Measurements from ENCODE around the gene NUDT15. TPM values are rescaled to one million over a fixed set of nuclear protein-coding genes. Genes with fewer than 3 reads are reported as not detected.

Gene NUDT15
- total RNA-seq, 6 donors from 2014 or later, result 4.0 to 12.5 (median 10.2) TPM

- ATAC-seq (ENCODE audit: low FRiP score in 2 of 2), result no peak
- no peak for DNase-seq
- H3K27ac ChIP-seq, result no peak overlapping the region
- no peaks in the 10 kb centered on the region for H3K9me3 ChIP-seq
- H3K36me3 ChIP-seq, result no peaks in the 10 kb centered on the region
- no peak overlapping the region for H3K4me3 ChIP-seq
- TF ChIP-seq CTCF (IDR thresholded peaks at IDR 0.05) (no peak), POLR2A (IDR thresholded peaks at IDR 0.05) (no peak), EP300 (IDR thresholded peaks at IDR 0.05) (no peak), POLR2AphosphoS5 (IDR thresholded peaks at IDR 0.05) (no peak)
- no peaks in the 10 kb centered on the region for H3K27me3 ChIP-seq
- H3K4me1 ChIP-seq, result peaks cover 0 to 1% (median 0%) of the 10 kb centered on the region in 4 donors
- 77 to 80% methylated on average over 2 of the region's 2 CpGs for WGBS, 2 donors
These were observed 23.2 kb upstream of the NUDT15 start for GRCh38 chr13:48014359-48014758.

GRCh38 chr13:48018637-48019036, 18.9 kb upstream of the NUDT15 start:
- Histone ChIP-seq H3K4me3 (no peak overlapping the region), H3K4me1 (no peaks in the 10 kb centered on the region), H3K27ac (no peak overlapping the region), H3K9me3 (no peaks in the 10 kb centered on the region), H3K36me3 (no peaks in the 10 kb centered on the region), H3K27me3 (no peaks in the 10 kb centered on the region)
- ATAC-seq (ENCODE audit: low FRiP score in 2 of 2) (no peak), DNase-seq (no peak)
- TF ChIP-seq EP300 (IDR thresholded peaks at IDR 0.05), result no peak
- no peak for TF ChIP-seq POLR2AphosphoS5 (IDR thresholded peaks at IDR 0.05)
- no peak for TF ChIP-seq POLR2A (IDR thresholded peaks at IDR 0.05)
- no peak for TF ChIP-seq CTCF (IDR thresholded peaks at IDR 0.05)
- WGBS, 2 donors, result 93 to 96% methylated on average over 2 of the region's 2 CpGs

GRCh38 chr13:48019796-48020195, 17.7 kb upstream of the NUDT15 start:
- Histone ChIP-seq H3K4me3 (no peak overlapping the region), H3K9me3 (no peaks in the 10 kb centered on the region), H3K27ac (no peak overlapping the region), H3K27me3 (no peaks in the 10 kb centered on the region), H3K4me1 (no peaks in the 10 kb centered on the region), H3K36me3 (no peaks in the 10 kb centered on the region)
- ATAC-seq (ENCODE audit: low FRiP score in 2 of 2) (no peak), DNase-seq (no peak)
- 94 to 100% methylated on average over 1 of the region's 1 CpG for WGBS, 2 donors
- TF ChIP-seq CTCF (IDR thresholded peaks at IDR 0.05), result no peak
- TF ChIP-seq POLR2A (IDR thresholded peaks at IDR 0.05), result no peak
- no peak for TF ChIP-seq EP300 (IDR thresholded peaks at IDR 0.05)
- no peak for TF ChIP-seq POLR2AphosphoS5 (IDR thresholded peaks at IDR 0.05)

GRCh38 chr13:48028066-48028465, 9.5 kb upstream of the NUDT15 start:
- TF ChIP-seq POLR2AphosphoS5 (IDR thresholded peaks at IDR 0.05) (no peak), EP300 (IDR thresholded peaks at IDR 0.05) (no peak), POLR2A (IDR thresholded peaks at IDR 0.05) (no peak), CTCF (IDR thresholded peaks at IDR 0.05) (no peak)

GRCh38 chr13:48029859-48030258, 7.7 kb upstream of the NUDT15 start:
- Histone ChIP-seq H3K4me1 (no peaks in the 10 kb centered on the region), H3K9me3 (peaks cover 0 to 11% (median 3%) of the 10 kb centered on the region in 4 donors), H3K27ac (no peak overlapping the region), H3K36me3 (no peaks in the 10 kb centered on the region), H3K4me3 (no peak overlapping the region), H3K27me3 (no peaks in the 10 kb centered on the region)
- WGBS, 2 donors, result 43 to 89% methylated on average over 2 of the region's 2 CpGs
- DNase-seq, result no peak
- no peak for ATAC-seq (ENCODE audit: low FRiP score in 2 of 2)
- TF ChIP-seq CTCF (IDR thresholded peaks at IDR 0.05), result no peak
- no peak for TF ChIP-seq POLR2AphosphoS5 (IDR thresholded peaks at IDR 0.05)
- TF ChIP-seq POLR2A (IDR thresholded peaks at IDR 0.05), result no peak
- no peak for TF ChIP-seq EP300 (IDR thresholded peaks at IDR 0.05)

More at GRCh38 chr13:48028066-48028465, 9.5 kb upstream of the NUDT15 start:
- Histone ChIP-seq H3K27ac (no peak overlapping the region), H3K9me3 (peaks cover 0 to 11% (median 3%) of the 10 kb centered on the region in 4 donors), H3K36me3 (no peaks in the 10 kb centered on the region), H3K4me1 (no peaks in the 10 kb centered on the region), H3K27me3 (no peaks in the 10 kb centered on the region), H3K4me3 (no peak overlapping the region)
- ATAC-seq (ENCODE audit: low FRiP score in 2 of 2) (no peak), DNase-seq (no peak)

All from upper lobe of left lung (tissue), 6 donors.